ENCODE results near the gene CRYBG1. TPM values are rescaled to one million over a fixed set of nuclear protein-coding genes. Genes with fewer than 3 reads are reported as not detected.

CRYBG1 gene
- total and polyA plus RNA-seq, 2 donors (not counting 1 experiment from before 2014, with no cell fraction given), result 9.6 to 47.0 TPM

DNA sequence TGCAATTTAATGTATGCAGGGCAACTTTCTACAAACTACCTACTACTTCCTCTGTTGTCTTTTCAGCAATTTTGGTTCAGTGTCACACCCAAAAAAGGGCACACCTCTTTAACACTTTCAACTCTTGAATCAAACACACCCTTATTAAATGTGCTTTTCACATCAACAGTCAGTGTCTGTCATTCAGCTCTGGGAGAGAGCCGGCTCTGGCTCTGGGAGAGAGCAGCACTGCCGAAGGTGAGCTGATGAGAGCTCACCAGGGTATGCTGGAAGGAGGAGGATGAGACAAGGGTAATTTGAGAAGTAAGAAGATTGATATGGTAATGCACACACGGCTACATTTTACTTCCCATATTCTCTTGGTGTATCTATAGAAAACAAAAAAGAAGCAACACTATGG lies 134.5 kb downstream of the CRYBG1 start:
- POLR2A ChIA-PET, result no interaction called here

DNA sequence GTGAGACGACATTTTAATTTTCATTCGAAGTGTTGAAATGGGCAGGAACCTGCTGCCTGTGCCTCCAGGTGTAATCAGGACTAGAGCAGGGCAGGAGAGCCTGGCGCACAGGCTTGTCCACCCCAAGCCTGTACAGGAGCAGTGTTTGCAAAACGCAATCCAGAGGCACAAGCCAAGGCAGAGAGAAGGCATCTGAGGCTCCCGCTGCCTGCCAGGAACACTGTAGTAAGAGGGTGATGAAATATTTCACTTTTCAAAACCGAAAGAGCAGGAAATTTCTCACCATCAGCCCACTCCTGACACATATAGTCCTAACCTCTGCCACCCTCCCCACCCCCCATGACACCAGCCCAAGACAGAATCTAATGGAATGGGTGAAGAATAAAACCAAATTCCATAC lies 136.3 kb downstream of the CRYBG1 start:
- ATAC-seq (ENCODE audit: low read depth) (no peak), DNase-seq (no peak)
- no peak for TF ChIP-seq EZH2 (IDR thresholded peaks at IDR 0.05; ENCODE audit: borderline replicate concordance, insufficient read depth, low read depth, low read length, poor library complexity, severe bottlenecking)
- TF ChIP-seq, protein P1, sequence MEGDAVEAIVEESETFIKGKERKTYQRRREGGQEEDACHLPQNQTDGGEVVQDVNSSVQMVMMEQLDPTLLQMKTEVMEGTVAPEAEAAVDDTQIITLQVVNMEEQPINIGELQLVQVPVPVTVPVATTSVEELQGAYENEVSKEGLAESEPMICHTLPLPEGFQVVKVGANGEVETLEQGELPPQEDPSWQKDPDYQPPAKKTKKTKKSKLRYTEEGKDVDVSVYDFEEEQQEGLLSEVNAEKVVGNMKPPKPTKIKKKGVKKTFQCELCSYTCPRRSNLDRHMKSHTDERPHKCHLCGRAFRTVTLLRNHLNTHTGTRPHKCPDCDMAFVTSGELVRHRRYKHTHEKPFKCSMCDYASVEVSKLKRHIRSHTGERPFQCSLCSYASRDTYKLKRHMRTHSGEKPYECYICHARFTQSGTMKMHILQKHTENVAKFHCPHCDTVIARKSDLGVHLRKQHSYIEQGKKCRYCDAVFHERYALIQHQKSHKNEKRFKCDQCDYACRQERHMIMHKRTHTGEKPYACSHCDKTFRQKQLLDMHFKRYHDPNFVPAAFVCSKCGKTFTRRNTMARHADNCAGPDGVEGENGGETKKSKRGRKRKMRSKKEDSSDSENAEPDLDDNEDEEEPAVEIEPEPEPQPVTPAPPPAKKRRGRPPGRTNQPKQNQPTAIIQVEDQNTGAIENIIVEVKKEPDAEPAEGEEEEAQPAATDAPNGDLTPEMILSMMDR (IDR thresholded peaks at IDR 0.05), result no peak
- Histone ChIP-seq H3K4me1 (ENCODE audit: control insufficient read depth in 2 of 2, insufficient read depth in 2 of 2, low read length in 2 of 2) (peaks cover 4 to 8% of the 10 kb centered on the region in 2 donors), H3K9ac (ENCODE audit: low read length) (no peak overlapping the region), H3K36me3 (replicated peaks in 1 of 2; ENCODE audit: control extremely low read depth in 1 of 2, control insufficient read depth in 1 of 2, extremely low read depth in 1 of 2, insufficient read depth in 2 of 2, low read length in 1 of 2) (no peaks in the 10 kb centered on the region), H3K4me3 (ENCODE audit: control extremely low read depth in 1 of 5, extremely low read depth in 1 of 5, insufficient read depth in 1 of 5, low read depth in 2 of 5, low read length in 4 of 5) (no peak overlapping the region), H3K9me3 (ENCODE audit: control extremely low read depth in 1 of 3, control insufficient read depth in 2 of 3, insufficient read depth in 1 of 3, low read length in 2 of 3) (no peaks in the 10 kb centered on the region), H3K27ac (ENCODE audit: low read length in 2 of 2) (no peak overlapping the region), H3K79me2 (ENCODE audit: control insufficient read depth, insufficient read depth, low read length) (no peaks in the 10 kb centered on the region), H4K20me1 (ENCODE audit: control insufficient read depth, insufficient read depth, low read length, poor library complexity, severe bottlenecking) (no peaks in the 10 kb centered on the region), H3K27me3 (replicated peaks in 1 of 4; ENCODE audit: control extremely low read depth in 1 of 4, control insufficient read depth in 3 of 4, insufficient read depth in 4 of 4, low read length in 3 of 4) (no peaks in the 10 kb centered on the region), H2AFZ (ENCODE audit: insufficient read depth, low read depth, low read length, poor library complexity, severe bottlenecking) (no peak overlapping the region), H3K4me2 (replicated peaks; ENCODE audit: low read depth, low read length, poor library complexity, severe bottlenecking) (no peak overlapping the region)
- H3K4me3 Mint-ChIP-seq, result no peak overlapping the region
- intact Hi-C loops (cut with micrococcal nuclease), result no loop called here
- CTCF ChIA-PET, result interaction anchor here (1.7 kb wide), 1 partner anchor 70 kb away, joined by 6 read pairs; no protein-coding TSS in a partner anchor
- no peak overlapping the region for H3K27ac Mint-ChIP-seq
- POLR2A ChIA-PET, result no interaction called here
- H3K27me3 Mint-ChIP-seq, result no peaks in the 10 kb centered on the region
- H3K9me3 Mint-ChIP-seq (ENCODE audit: insufficient read depth), result no peaks in the 10 kb centered on the region
- H3K4me1 Mint-ChIP-seq, result peaks cover 9% of the 10 kb centered on the region
- WGBS (ENCODE audit: insufficient coverage), result 93% methylated on average over 4 of the region's 6 CpGs

More for the DNA sequence above, 134.5 kb downstream of the CRYBG1 start:
- Histone ChIP-seq H3K9me3 (ENCODE audit: control extremely low read depth in 1 of 3, control insufficient read depth in 2 of 3, insufficient read depth in 1 of 3, low read length in 2 of 3) (no peaks in the 10 kb centered on the region), H3K4me3 (ENCODE audit: control extremely low read depth in 1 of 5, extremely low read depth in 1 of 5, insufficient read depth in 1 of 5, low read depth in 2 of 5, low read length in 4 of 5) (peak overlapping the region in 1 of 5 experiments; percentile 42), H3K79me2 (ENCODE audit: control insufficient read depth, insufficient read depth, low read length) (no peaks in the 10 kb centered on the region), H2AFZ (ENCODE audit: insufficient read depth, low read depth, low read length, poor library complexity, severe bottlenecking) (peak overlapping the region; percentile 65), H3K4me2 (replicated peaks; ENCODE audit: low read depth, low read length, poor library complexity, severe bottlenecking) (peak overlapping the region; percentile 52), H3K36me3 (replicated peaks in 1 of 2; ENCODE audit: control extremely low read depth in 1 of 2, control insufficient read depth in 1 of 2, extremely low read depth in 1 of 2, insufficient read depth in 2 of 2, low read length in 1 of 2) (no peaks in the 10 kb centered on the region), H3K27ac (ENCODE audit: low read length in 2 of 2) (no peak overlapping the region), H4K20me1 (ENCODE audit: control insufficient read depth, insufficient read depth, low read length, poor library complexity, severe bottlenecking) (no peaks in the 10 kb centered on the region), H3K4me1 (ENCODE audit: control insufficient read depth in 2 of 2, insufficient read depth in 2 of 2, low read length in 2 of 2) (peaks cover 4 to 8% of the 10 kb centered on the region in 2 donors), H3K27me3 (replicated peaks in 1 of 4; ENCODE audit: control extremely low read depth in 1 of 4, control insufficient read depth in 3 of 4, insufficient read depth in 4 of 4, low read length in 3 of 4) (no peaks in the 10 kb centered on the region), H3K9ac (ENCODE audit: low read length) (no peak overlapping the region)
- Mint-ChIP-seq H3K4me1 (peaks cover 9% of the 10 kb centered on the region), H3K4me3 (peak overlapping the region; percentile 44), H3K9me3 (ENCODE audit: insufficient read depth) (no peaks in the 10 kb centered on the region), H3K27ac (peak overlapping the region; percentile 3), H3K27me3 (no peaks in the 10 kb centered on the region)
- WGBS (ENCODE audit: insufficient coverage), result no CpG with 5 or more reads among the region's 3 CpGs
- no peak for TF ChIP-seq EZH2 (IDR thresholded peaks at IDR 0.05; ENCODE audit: borderline replicate concordance, insufficient read depth, low read depth, low read length, poor library complexity, severe bottlenecking)
- TF ChIP-seq, protein P1 (IDR thresholded peaks at IDR 0.05), result no peak
- intact Hi-C loops (cut with micrococcal nuclease), result no loop called here
- DNase-seq, result peak; percentile 18
- ATAC-seq (ENCODE audit: low read depth), result no peak
- CTCF ChIA-PET, result no interaction called here

Measured in B cell (primary cell).